GM12878 (cell line): ENCODE data around the gene MRS2. TPM values are rescaled to one million over a fixed set of nuclear protein-coding genes. Genes with fewer than 3 reads are reported as not detected.

ENCODE experiments used
- ATAC-seq: fragments of 200-7000 bp; cut with Tn5 transposase; 3 replicates; pipeline ENCODE4 v1.9.1; 2020; ENCODE audit warnings: mild to moderate bottlenecking, moderate library complexity
- BruUV-seq: library from RNA; stranded (reverse); fragments of 400-500 nt; replicated peaks from 2 replicates; lab custom pipeline; 2021; lab: Mats Ljungman, UMichigan
- CTCF ChIA-PET: fragments of 300-600 bp; sonication (Branson Sonifier 250); formaldehyde crosslinking; extraction: SDS; loops from one replicate; lab custom pipeline; 2021; ENCODE audit warnings: inconsistent platforms; lab: Yijun Ruan, JAX
- POLR2A ChIA-PET: fragments of 350-600 bp; formaldehyde crosslinking; extraction: SDS; loops from one replicate; lab custom pipeline; 2021; ENCODE audit warnings: inconsistent platforms; lab: Charles Lee
- RAD21 ChIA-PET: fragments of 300-600 bp; sonication (Branson Sonifier 250); formaldehyde crosslinking; loops from one replicate; lab custom pipeline; 2023; ENCODE audit warnings: antibody characterized with exemption; ENCODE audit not compliant: unreplicated experiment; lab: Charles Lee
- SMC1A ChIA-PET: fragments of 300-600 bp; sonication (Branson Sonifier 250); formaldehyde crosslinking; loops from one replicate; lab custom pipeline; 2023; ENCODE audit not compliant: unreplicated experiment, uncharacterized antibody; lab: Charles Lee
- DNase-seq: peaks from one replicate; pipeline ENCODE4 v3.0.0-alpha.2; 2011; ENCODE audit warnings: low read depth, low spot score
- FAIRE-seq: peaks from 3 replicates; lab custom pipeline; 2011; peaks lifted over from hg19 to GRCh38; lab: Jason Lieb, UNC
- H2AFZ ChIP-seq: 2 replicates; pipeline ENCODE4 v1.6.0; 2011; ENCODE audit warnings: low read depth, low read length, control low read depth; ENCODE audit not compliant: control insufficient read depth
- H3K27ac ChIP-seq: 2 replicates; pipeline ENCODE4 v1.5.1; 2011; ENCODE audit warnings: control low read depth; ENCODE audit not compliant: control insufficient read depth, insufficient read depth
- H3K27me3 ChIP-seq, 2 experiments: replicated peaks in 1 of 2; 2 replicates each; pipeline versions ENCODE4 v1.6.0 to v1.6.1; 2011; ENCODE audit warnings: low read length in 1 of 2; ENCODE audit not compliant: control insufficient read depth in 2 of 2, insufficient read depth in 2 of 2
- H3K36me3 ChIP-seq, 2 experiments: 2 replicates each; pipeline ENCODE4 v1.5.1; 2011; ENCODE audit warnings: low read length in 1 of 2; ENCODE audit not compliant: control insufficient read depth in 2 of 2, insufficient read depth in 2 of 2
- H3K4me1 ChIP-seq: 2 replicates; pipeline ENCODE4 v1.6.1; 2011; ENCODE audit warnings: mild to moderate bottlenecking, low read length, moderate library complexity, mixed read lengths; ENCODE audit not compliant: control insufficient read depth, insufficient read depth
- H3K4me2 ChIP-seq: 2 replicates; pipeline ENCODE4 v1.6.0; 2011; ENCODE audit warnings: control low read depth; ENCODE audit not compliant: control insufficient read depth, insufficient read depth
- H3K4me3 ChIP-seq: fragments of 200-600 bp; sonication (generic); 2 replicates; pipeline ENCODE4 v1.5.1; 2016
- H3K79me2 ChIP-seq: 2 replicates; pipeline ENCODE4 v1.6.0; 2011; ENCODE audit warnings: low read length; ENCODE audit not compliant: control insufficient read depth, insufficient read depth
- H3K9ac ChIP-seq: 2 replicates; pipeline ENCODE4 v1.8.0; 2011; ENCODE audit warnings: low read length, control low read depth, mixed read lengths; ENCODE audit not compliant: control insufficient read depth, insufficient read depth
- H3K9me3 ChIP-seq: replicated peaks from 3 replicates; pipeline ENCODE4 v1.5.1; 2011; ENCODE audit warnings: mild to moderate bottlenecking, low read length; ENCODE audit not compliant: control insufficient read depth, insufficient read depth
- H4K20me1 ChIP-seq: 2 replicates; pipeline ENCODE4 v1.6.0; 2011; ENCODE audit not compliant: control insufficient read depth, insufficient read depth
- KAT2A ChIP-seq: conservative IDR thresholded peaks from 2 replicates; pipeline ENCODE4 v1.6.1; 2011; ENCODE audit warnings: low read depth, low read length; ENCODE audit not compliant: control insufficient read depth
- SMAD5 ChIP-seq: IDR thresholded peaks from 2 replicates; pipeline ENCODE4 v1.6.1; 2016; ENCODE audit warnings: antibody characterized with exemption, low read depth
- USF2 ChIP-seq: IDR thresholded peaks from 2 replicates; pipeline ENCODE4 v1.6.1; 2011; ENCODE audit warnings: low read depth, low read length, improper control_type of control experiment, borderline replicate concordance
- ZBTB40 ChIP-seq: fragments of 450-650 bp; IDR thresholded peaks from 2 replicates; pipeline ENCODE4 v1.6.1; 2016; ENCODE audit warnings: mild to moderate bottlenecking, moderate library complexity, borderline replicate concordance
- WGBS: methylation state at CpG from one replicate; pipeline ENCODE4 v1.1.6; 2016; ENCODE audit warnings: low lambda C conversion rate; ENCODE audit not compliant: insufficient replicate concordance, insufficient coverage; ENCODE audit errors: missing lambda C conversion rate; 5-methylcytosine and 5-hydroxymethylcytosine counted together
- in situ Hi-C: fragments of 300-500 bp; cut with MboI; formaldehyde crosslinking; loops from 9 replicates; pipeline ENCODE4 v1.14.3; 2018; ENCODE audit warnings: mixed read lengths
- intact Hi-C: fragments of 100-400 bp; cut with micrococcal nuclease; formaldehyde crosslinking; loops from one replicate; pipeline ENCODE4 v1.14.2; 2022; ENCODE audit not compliant: unreplicated experiment
- polyA plus RNA-seq, 11 experiments: library from polyadenylated mRNA; depleted of rRNA in 4 of 11; unstranded in 6 of 11; stranded (reverse) in 5 of 11; fragments of >200 nt; fragmentation: Nextera tagmentation in 4 of 11; fragmentation: Illumina TruSeq in 1 of 11; extraction: Ambion mirVana in 4 of 11; extraction: Trizol in 1 of 11; gene quantifications; 1 replicate in 1 of 11; 2 replicates in 10 of 11; pipeline versions ENCODE4 v1.2.1 to v1.2.3, GENCODE V29; 2011 to 2016; ENCODE audit warnings: inconsistent platforms in 2 of 11, missing spikeins in 2 of 11, low read depth in 1 of 11
- total RNA-seq, 4 experiments: library from RNA; depleted of rRNA in 3 of 4; stranded (reverse); fragments of >200 nt in 3 of 4; fragmentation: Illumina TruSeq in 1 of 4; extraction: Trizol in 1 of 4; gene quantifications; 2 replicates each; pipeline versions ENCODE4 v1.2.1 to v1.2.3, GENCODE V29; 2013 to 2021

MRS2 gene
- total and polyA plus RNA-seq, 10 of the 15 experiments (the other 5 are each of a cell fraction or from before 2014, with no cell fraction given), result 7.5 to 29.9 (median 24.2) TPM

DNA sequence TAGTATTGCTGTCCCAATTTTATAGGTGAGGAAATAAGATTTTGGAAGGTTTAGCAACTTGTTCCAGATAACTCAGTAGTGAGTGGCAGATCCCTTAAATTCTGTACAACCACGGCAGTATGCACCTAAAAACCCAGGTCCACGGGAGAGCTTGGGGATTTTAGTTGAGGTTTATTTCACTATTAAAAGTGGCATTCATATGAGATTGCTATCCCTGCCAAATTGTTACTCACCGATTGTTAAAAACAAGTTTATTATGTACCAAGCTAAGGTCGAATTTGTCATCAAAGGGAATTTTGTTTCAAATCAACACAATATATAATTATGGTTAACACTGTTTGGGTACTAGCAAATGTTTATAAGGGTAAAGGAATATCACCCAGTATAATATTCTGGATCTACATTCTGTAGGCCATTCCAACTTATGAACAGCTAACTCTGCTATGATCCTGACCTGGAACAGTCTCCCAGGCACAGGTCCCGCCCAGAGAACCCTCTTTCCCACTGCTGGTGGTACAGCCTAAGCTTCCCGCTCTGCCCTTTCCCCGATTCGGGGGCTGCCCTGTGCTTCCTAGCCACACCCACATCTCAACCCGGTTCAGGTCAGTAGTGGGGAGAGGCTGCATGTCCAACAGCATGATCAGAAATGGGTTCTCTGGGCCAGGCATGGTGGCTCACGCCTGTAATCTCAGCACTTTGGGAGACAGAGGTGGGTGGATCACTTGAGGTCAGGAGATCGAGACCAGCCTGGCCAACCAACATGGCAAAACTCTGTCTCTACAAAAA is 61.7 kb downstream of the MRS2 start:
- no TSS peak for BruUV-seq
- no peak overlapping the region for H2AFZ ChIP-seq
- no peak for TF ChIP-seq USF2
- no peak for TF ChIP-seq SMAD5
- no peak for TF ChIP-seq ZBTB40
- no peak for TF ChIP-seq KAT2A
- TF ChIP-seq, all 136 proteins: peak for 0
- H3K36me3 ChIP-seq, result no peaks in the 10 kb centered on the region
- no peaks in the 10 kb centered on the region for H3K27me3 ChIP-seq
- no peak for FAIRE-seq
- H3K4me1 ChIP-seq, result no peaks in the 10 kb centered on the region
- no peaks in the 10 kb centered on the region for H3K79me2 ChIP-seq
- RAD21 ChIA-PET, result interaction anchor here (0.9 kb wide), 1 partner anchor 24 kb away, joined by 3 read pairs; no protein-coding TSS in a partner anchor
- no peaks in the 10 kb centered on the region for H3K9me3 ChIP-seq
- no peak overlapping the region for H3K27ac ChIP-seq
- CTCF ChIA-PET, result no interaction called here
- no peak for DNase-seq
- H3K4me3 ChIP-seq, result no peak overlapping the region
- no peak for ATAC-seq
- intact Hi-C loops, result no loop called here
- in situ Hi-C loops, result no loop called here
- POLR2A ChIA-PET, result no interaction called here
- no peak overlapping the region for H3K4me2 ChIP-seq
- no peaks in the 10 kb centered on the region for H4K20me1 ChIP-seq
- SMC1A ChIA-PET, result interaction anchor here (0.6 kb wide), 1 partner anchor 57 kb away, joined by 3 read pairs; no protein-coding TSS in a partner anchor
- H3K9ac ChIP-seq, result no peak overlapping the region
- 78% methylated on average over 11 of the region's 11 CpGs for WGBS
